Measurements from ENCODE around the gene SP8. TPM values are rescaled to one million over a fixed set of nuclear protein-coding genes. Genes with fewer than 3 reads are reported as not detected.
"Not testable (repeated sequence)": the region's sequence is repeated elsewhere in the genome, so short reads cannot be mapped to it uniquely, and the experiment has no call there.

The SP8 gene
- total RNA-seq, 1 donor from 2014 or later = not detected

- no peak overlapping the region for H3K4me3 ChIP-seq
- no peaks in the 10 kb centered on the region for H3K27me3 ChIP-seq (ENCODE audit: low read depth)
- no peak overlapping the region for H3K27ac ChIP-seq
- H3K36me3 ChIP-seq = no peaks in the 10 kb centered on the region
- no peak for TF ChIP-seq CTCF (IDR thresholded peaks at IDR 0.05)
- ATAC-seq (no peak), DNase-seq (no peak)
- H3K4me1 ChIP-seq = no peaks in the 10 kb centered on the region
- intact Hi-C loops (cut with DNase I) = no loop called here
- H3K9me3 ChIP-seq = no peaks in the 10 kb centered on the region
Observed at GRCh38 chr7:20828947-20829346, 42.3 kb upstream of the SP8 start.

GRCh38 chr7:20827172-20827571 is 40.5 kb upstream of the SP8 start:
- DNase-seq (no peak), ATAC-seq (no peak)
- Histone ChIP-seq H3K27ac (no peak overlapping the region), H3K9me3 (no peaks in the 10 kb centered on the region), H3K4me1 (no peaks in the 10 kb centered on the region), H3K4me3 (no peak overlapping the region), H3K36me3 (no peaks in the 10 kb centered on the region), H3K27me3 (ENCODE audit: low read depth) (no peaks in the 10 kb centered on the region)
- intact Hi-C loops (cut with DNase I) = no loop called here
- TF ChIP-seq CTCF (IDR thresholded peaks at IDR 0.05) = no peak

- ATAC-seq = no peak
- Histone ChIP-seq H3K36me3 (no peaks in the 10 kb centered on the region), H3K27me3 (ENCODE audit: low read depth) (no peaks in the 10 kb centered on the region), H3K4me1 (no peaks in the 10 kb centered on the region), H3K9me3 (no peaks in the 10 kb centered on the region), H3K27ac (no peak overlapping the region), H3K4me3 (no peak overlapping the region)
- no peak for DNase-seq
- intact Hi-C loops (cut with DNase I) = no loop called here
- TF ChIP-seq CTCF (IDR thresholded peaks at IDR 0.05) = no peak
Observed at GRCh38 chr7:20826243-20826642, 39.6 kb upstream of the SP8 start.

GRCh38 chr7:20825555-20825954 is 38.9 kb upstream of the SP8 start:
- TF ChIP-seq CTCF (IDR thresholded peaks at IDR 0.05) = no peak
- Histone ChIP-seq H3K27me3 (ENCODE audit: low read depth) (no peaks in the 10 kb centered on the region), H3K4me1 (no peaks in the 10 kb centered on the region), H3K36me3 (no peaks in the 10 kb centered on the region), H3K27ac (no peak overlapping the region), H3K4me3 (no peak overlapping the region), H3K9me3 (no peaks in the 10 kb centered on the region)
- intact Hi-C loops (cut with DNase I) = no loop called here
- DNase-seq = no peak
- no peak for ATAC-seq

- H3K4me3 ChIP-seq; intact Hi-C loops (cut with DNase I); ATAC-seq; H3K9me3 ChIP-seq; H3K36me3 ChIP-seq; H3K27me3 ChIP-seq (ENCODE audit: low read depth); DNase-seq; H3K4me1 ChIP-seq; H3K27ac ChIP-seq: not testable (repeated sequence)
Observed at GRCh38 chr7:20821390-20821789, 34.7 kb upstream of the SP8 start.

- Histone ChIP-seq H3K27me3 (ENCODE audit: low read depth) (no peaks in the 10 kb centered on the region), H3K27ac (no peak overlapping the region), H3K36me3 (no peaks in the 10 kb centered on the region), H3K4me3 (no peak overlapping the region), H3K9me3 (no peaks in the 10 kb centered on the region), H3K4me1 (no peaks in the 10 kb centered on the region)
- no peak for DNase-seq
- intact Hi-C loops (cut with DNase I) = no loop called here
- ATAC-seq = no peak
- TF ChIP-seq CTCF (IDR thresholded peaks at IDR 0.05) = no peak
Observed at GRCh38 chr7:20816372-20816959, 29.8 kb upstream of the SP8 start.
